ENCODE measurements around the gene KCNG2. TPM values are rescaled to one million over a fixed set of nuclear protein-coding genes. Genes with fewer than 3 reads are reported as not detected.
A peak's percentile ranks its signal among the peaks of the same experiment; 100 is the strongest.

Gene KCNG2
- total and polyA plus RNA-seq, 5 experiments from 2014 or later, result not detected

- H3K9me3 Mint-ChIP-seq, result peaks cover 1 to 20% (median 15%) of the 10 kb centered on the region in 9 donors
- H3K4me1 Mint-ChIP-seq, result peaks cover 0 to 17% (median 7%) of the 10 kb centered on the region in 4 donors
- H3K27me3 Mint-ChIP-seq, result no peaks in the 10 kb centered on the region
- POLR2A ChIA-PET, result no interaction called here
- peak overlapping the region in 4 of 10 donors; percentile 71 to 76 (median 74) for H3K27ac Mint-ChIP-seq
- DNase-seq, result no peak
- peaks cover 14 to 44% (median 39%) of the 10 kb centered on the region in 3 donors for H3K36me3 Mint-ChIP-seq
- no peak overlapping the region for H3K4me3 Mint-ChIP-seq
- no peak for ATAC-seq
Measured at GRCh38 chr18:79924814-79925731, 127.3 kb downstream of the KCNG2 start.

- ATAC-seq (no peak), DNase-seq (no peak)
- Mint-ChIP-seq H3K9me3 (peaks cover 4 to 27% (median 23%) of the 10 kb centered on the region in 9 donors), H3K4me1 (peaks cover 0 to 17% (median 7%) of the 10 kb centered on the region in 4 donors), H3K27ac (peak overlapping the region in 1 of 10 donors; percentile 9), H3K36me3 (peaks cover 24 to 50% (median 49%) of the 10 kb centered on the region in 3 donors), H3K27me3 (no peaks in the 10 kb centered on the region), H3K4me3 (no peak overlapping the region)
- POLR2A ChIA-PET, result no interaction called here
Measured at GRCh38 chr18:79926306-79926705, 128.6 kb downstream of the KCNG2 start.

- POLR2A ChIA-PET, result interaction anchor here (0.6 kb wide), 1 partner anchor 1509 kb away, joined by 5 read pairs; no protein-coding TSS in a partner anchor
- peaks cover 28 to 53% (median 52%) of the 10 kb centered on the region in 3 donors for H3K36me3 Mint-ChIP-seq
- peak overlapping the region in 2 of 10 donors; percentile 61 to 69 for H3K27ac Mint-ChIP-seq
- peaks cover 7 to 34% (median 25%) of the 10 kb centered on the region in 9 donors for H3K9me3 Mint-ChIP-seq
- peaks cover 0 to 16% (median 5%) of the 10 kb centered on the region in 4 donors for H3K4me1 Mint-ChIP-seq
- ATAC-seq (no peak), DNase-seq (peak in 1 of 10 donors; percentile 43)
- H3K4me3 Mint-ChIP-seq, result no peak overlapping the region
- no peaks in the 10 kb centered on the region for H3K27me3 Mint-ChIP-seq
Measured at GRCh38 chr18:79926715-79927606, 129.2 kb downstream of the KCNG2 start.

GRCh38 chr18:79927607-79928562, 130.1 kb downstream of the KCNG2 start:
- peaks cover 12 to 43% (median 35%) of the 10 kb centered on the region in 9 donors for H3K9me3 Mint-ChIP-seq
- DNase-seq (peak in 1 of 10 donors; percentile 58), ATAC-seq (no peak)
- peak overlapping the region in 1 of 10 donors; percentile 12 for H3K27ac Mint-ChIP-seq
- H3K36me3 Mint-ChIP-seq, result peaks cover 37 to 60% (median 59%) of the 10 kb centered on the region in 3 donors
- H3K4me3 Mint-ChIP-seq, result no peak overlapping the region
- H3K27me3 Mint-ChIP-seq, result no peaks in the 10 kb centered on the region
- H3K4me1 Mint-ChIP-seq, result peaks cover 0 to 13% (median 5%) of the 10 kb centered on the region in 4 donors
- POLR2A ChIA-PET, result interaction anchor here (0.6 kb wide), 1 partner anchor 1510 kb away, joined by 5 read pairs; no protein-coding TSS in a partner anchor

GRCh38 chr18:79928563-79928960, 130.8 kb downstream of the KCNG2 start:
- no peak overlapping the region for H3K4me3 Mint-ChIP-seq
- peaks cover 0 to 13% (median 5%) of the 10 kb centered on the region in 4 donors for H3K4me1 Mint-ChIP-seq
- no peaks in the 10 kb centered on the region for H3K27me3 Mint-ChIP-seq
- POLR2A ChIA-PET, result no interaction called here
- H3K9me3 Mint-ChIP-seq, result peaks cover 12 to 50% (median 41%) of the 10 kb centered on the region in 9 donors
- peaks cover 44 to 63% (median 62%) of the 10 kb centered on the region in 3 donors for H3K36me3 Mint-ChIP-seq
- no peak for ATAC-seq
- H3K27ac Mint-ChIP-seq, result peak overlapping the region in 1 of 10 donors; percentile 12
- no peak for DNase-seq

GRCh38 chr18:79930020-79930642, 132.4 kb downstream of the KCNG2 start:
- Mint-ChIP-seq H3K27ac (peak overlapping the region in 2 of 10 donors; percentile 24 to 78), H3K4me1 (peaks cover 0 to 13% (median 7%) of the 10 kb centered on the region in 4 donors), H3K27me3 (no peaks in the 10 kb centered on the region), H3K4me3 (no peak overlapping the region), H3K36me3 (peaks cover 52 to 69% (median 67%) of the 10 kb centered on the region in 3 donors), H3K9me3 (peaks cover 19 to 58% (median 49%) of the 10 kb centered on the region in 9 donors)
- no peak for DNase-seq
- no peak for ATAC-seq
- POLR2A ChIA-PET, result no interaction called here

- Mint-ChIP-seq H3K36me3 (peaks cover 52 to 79% (median 77%) of the 10 kb centered on the region in 3 donors), H3K27ac (no peak overlapping the region), H3K4me3 (no peak overlapping the region), H3K9me3 (peaks cover 19 to 69% (median 57%) of the 10 kb centered on the region in 9 donors), H3K4me1 (peaks cover 0 to 14% (median 11%) of the 10 kb centered on the region in 4 donors), H3K27me3 (no peaks in the 10 kb centered on the region)
- POLR2A ChIA-PET, result no interaction called here
- DNase-seq (no peak), ATAC-seq (no peak)
Measured at GRCh38 chr18:79931475-79931874, 133.7 kb downstream of the KCNG2 start.

GRCh38 chr18:79932907-79933306, 135.2 kb downstream of the KCNG2 start:
- H3K27me3 Mint-ChIP-seq, result no peaks in the 10 kb centered on the region
- no peak overlapping the region for H3K27ac Mint-ChIP-seq
- no peak overlapping the region for H3K4me3 Mint-ChIP-seq
- peaks cover 19 to 69% (median 57%) of the 10 kb centered on the region in 9 donors for H3K9me3 Mint-ChIP-seq
- POLR2A ChIA-PET, result no interaction called here
- peaks cover 3 to 14% (median 12%) of the 10 kb centered on the region in 4 donors for H3K4me1 Mint-ChIP-seq
- DNase-seq (no peak), ATAC-seq (no peak)
- H3K36me3 Mint-ChIP-seq, result peaks cover 61 to 91% (median 87%) of the 10 kb centered on the region in 3 donors

- no peaks in the 10 kb centered on the region for H3K27me3 Mint-ChIP-seq
- H3K27ac Mint-ChIP-seq, result no peak overlapping the region
- no peak overlapping the region for H3K4me3 Mint-ChIP-seq
- POLR2A ChIA-PET, result no interaction called here
- peaks cover 4 to 12% (median 8%) of the 10 kb centered on the region in 4 donors for H3K4me1 Mint-ChIP-seq
- DNase-seq, result no peak
- no peak for ATAC-seq
- H3K9me3 Mint-ChIP-seq, result peaks cover 19 to 69% (median 55%) of the 10 kb centered on the region in 9 donors
- H3K36me3 Mint-ChIP-seq, result peaks cover 60 to 90% (median 87%) of the 10 kb centered on the region in 3 donors
Measured at GRCh38 chr18:79933765-79934164, 136.0 kb downstream of the KCNG2 start.

GRCh38 chr18:79934311-79935097, 136.8 kb downstream of the KCNG2 start:
- POLR2A ChIA-PET, result no interaction called here
- peaks cover 4 to 14% (median 8%) of the 10 kb centered on the region in 4 donors for H3K4me1 Mint-ChIP-seq
- no peaks in the 10 kb centered on the region for H3K27me3 Mint-ChIP-seq
- H3K36me3 Mint-ChIP-seq, result peaks cover 58 to 90% (median 87%) of the 10 kb centered on the region in 3 donors
- peaks cover 16 to 62% (median 47%) of the 10 kb centered on the region in 9 donors for H3K9me3 Mint-ChIP-seq
- no peak overlapping the region for H3K4me3 Mint-ChIP-seq
- no peak for ATAC-seq
- peak in 1 of 10 donors; percentile 53 for DNase-seq
- no peak overlapping the region for H3K27ac Mint-ChIP-seq
